K562 (cell line): Measurements from ENCODE around the gene NCOA1. TPM values are rescaled to one million over a fixed set of nuclear protein-coding genes. Genes with fewer than 3 reads are reported as not detected.

Source experiments
- BRD4 ChIP-seq: fragments of 200-600 bp; sonication (generic); IDR thresholded peaks from 2 replicates; pipeline ENCODE4 v1.6.1; 2017; ENCODE audit warnings: inconsistent platforms
- ELF4 ChIP-seq: fragments of 450-650 bp; formaldehyde crosslinking; IDR thresholded peaks from 2 replicates; pipeline ENCODE4 v1.4.0; 2022; ENCODE audit warnings: missing genetic modification characterization
- EP400 ChIP-seq: fragments of 450-650 bp; IDR thresholded peaks from 2 replicates; pipeline ENCODE4 v1.6.1; 2017; ENCODE audit warnings: antibody characterized with exemption, mild to moderate bottlenecking, moderate library complexity
- ETV6 ChIP-seq, 3 experiments: fragments of 150-350 bp in 1 of 3; sonication (generic) in 1 of 3; formaldehyde crosslinking in 1 of 3; IDR thresholded peaks; 2 replicates each; pipeline versions ENCODE4 v1.6.1 to v1.8.0; 2014 to 2022; ENCODE audit warnings: borderline replicate concordance in 2 of 3, low read depth in 2 of 3, antibody characterized with exemption in 1 of 3, low read length in 1 of 3, mild to moderate bottlenecking in 1 of 3, missing genetic modification reagents in 1 of 3
- GTF2F1 ChIP-seq: IDR thresholded peaks from 2 replicates; pipeline ENCODE4 v1.6.1; 2011; ENCODE audit warnings: low read depth, low read length, improper control_type of control experiment
- SNRNP70 ChIP-seq: fragments of 200-400 bp; formaldehyde crosslinking; optimal IDR thresholded peaks from 2 replicates; pipeline ENCODE3; 2017; ENCODE audit warnings: low read depth, low read length
- TAF1 ChIP-seq: IDR thresholded peaks from 2 replicates; pipeline ENCODE4 v1.6.1; 2011; ENCODE audit warnings: mild to moderate bottlenecking, low read length, moderate library complexity; ENCODE audit not compliant: insufficient read depth, control insufficient read depth, severe bottlenecking; ENCODE audit errors: extremely low read depth
- ZEB2 ChIP-seq: fragments of 450-650 bp; IDR thresholded peaks from 2 replicates; pipeline ENCODE4 v1.6.1; 2016
- ZNF766 ChIP-seq: fragments of 200-800 bp; sonication (Bioruptor generic); conservative IDR thresholded peaks from 2 replicates; pipeline ENCODE4 v1.6.1; 2016; ENCODE audit warnings: missing genetic modification characterization, missing compliant biosample characterization
- polyA plus RNA-seq, 8 experiments: library from polyadenylated mRNA; depleted of rRNA in 4 of 8; stranded (reverse) in 5 of 8; unstranded in 3 of 8; fragments of >200 nt; fragmentation: Nextera tagmentation in 2 of 8; fragmentation: Illumina TruSeq in 1 of 8; extraction: Ambion mirVana in 2 of 8; extraction: Trizol in 1 of 8; gene quantifications; 2 replicates each; pipeline versions ENCODE4 v1.2.1 to v1.2.3, GENCODE V29; 2011 to 2014; ENCODE audit warnings: inconsistent platforms in 1 of 8, missing spikeins in 1 of 8
- total RNA-seq, 7 experiments: library from RNA; depleted of rRNA in 6 of 7; stranded (reverse); fragments of >200 nt in 6 of 7; fragmentation: Illumina TruSeq in 2 of 7; extraction: Trizol in 2 of 7; gene quantifications; 2 replicates each; pipeline versions ENCODE4 v1.2.1 to v1.2.3, GENCODE V29; 2011 to 2021; ENCODE audit warnings: low replicate concordance in 1 of 7
- TF ChIP-seq, protein P1 (sequence below): fragments of 200-800 bp; sonication (Bioruptor generic); IDR thresholded peaks from 2 replicates; pipeline ENCODE4 v1.6.1; 2016; ENCODE audit warnings: missing genetic modification characterization, missing compliant biosample characterization
- TF ChIP-seq, protein P2 (sequence below): fragments of 450-650 bp; IDR thresholded peaks from 2 replicates; pipeline ENCODE4 v1.6.1; 2018; ENCODE audit not compliant: partially characterized antibody
- TF ChIP-seq, protein P3 (sequence below): fragments of 450-650 bp; IDR thresholded peaks from 2 replicates; pipeline ENCODE4 v1.6.1; 2016; ENCODE audit warnings: missing biosample characterization, missing genetic modification characterization

The NCOA1 gene
- total and polyA plus RNA-seq, 9 of the 15 experiments (the other 6 are each of a cell fraction or from before 2014, with no cell fraction given), result 4.9 to 25.7 (median 17.0) TPM

DNA sequence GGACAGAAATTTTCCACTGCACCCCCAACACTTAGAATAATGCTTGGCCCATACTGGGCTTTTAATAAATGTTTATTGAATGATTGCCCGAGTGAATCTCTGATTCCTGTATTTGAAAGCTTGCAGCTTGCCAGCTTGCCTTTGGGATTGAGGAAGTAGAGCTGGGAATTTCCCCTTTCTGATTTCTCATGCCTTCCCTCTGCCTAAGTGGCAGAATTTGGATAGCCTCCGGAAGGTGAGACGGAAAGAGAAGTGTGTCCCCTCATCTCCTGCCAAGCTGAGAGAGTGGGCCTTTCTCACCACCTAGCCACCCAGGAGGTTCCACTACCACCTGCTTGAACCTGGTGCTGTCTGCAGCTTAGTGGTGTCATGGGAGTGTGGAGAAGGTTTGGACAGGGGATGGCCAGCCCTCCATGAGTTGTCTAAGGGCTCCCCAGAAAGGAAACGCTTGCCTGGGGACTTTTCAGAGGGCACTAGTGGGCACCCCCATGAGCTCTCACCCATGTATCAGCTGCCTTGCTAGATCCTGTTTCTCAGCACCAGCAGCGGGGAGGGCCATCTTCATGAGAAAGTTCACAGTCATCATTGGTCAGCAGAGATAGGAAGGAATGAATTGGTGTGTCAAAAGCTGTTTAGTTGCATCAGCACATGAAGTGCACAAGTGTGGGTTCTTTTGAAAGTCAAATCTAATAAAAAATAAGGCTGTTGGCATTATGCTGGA lies 8.6 kb upstream of the NCOA1 start (continued):
- TF ChIP-seq ELF4 (CRISPR knock-in tag), result no peak
- TF ChIP-seq, protein P1, sequence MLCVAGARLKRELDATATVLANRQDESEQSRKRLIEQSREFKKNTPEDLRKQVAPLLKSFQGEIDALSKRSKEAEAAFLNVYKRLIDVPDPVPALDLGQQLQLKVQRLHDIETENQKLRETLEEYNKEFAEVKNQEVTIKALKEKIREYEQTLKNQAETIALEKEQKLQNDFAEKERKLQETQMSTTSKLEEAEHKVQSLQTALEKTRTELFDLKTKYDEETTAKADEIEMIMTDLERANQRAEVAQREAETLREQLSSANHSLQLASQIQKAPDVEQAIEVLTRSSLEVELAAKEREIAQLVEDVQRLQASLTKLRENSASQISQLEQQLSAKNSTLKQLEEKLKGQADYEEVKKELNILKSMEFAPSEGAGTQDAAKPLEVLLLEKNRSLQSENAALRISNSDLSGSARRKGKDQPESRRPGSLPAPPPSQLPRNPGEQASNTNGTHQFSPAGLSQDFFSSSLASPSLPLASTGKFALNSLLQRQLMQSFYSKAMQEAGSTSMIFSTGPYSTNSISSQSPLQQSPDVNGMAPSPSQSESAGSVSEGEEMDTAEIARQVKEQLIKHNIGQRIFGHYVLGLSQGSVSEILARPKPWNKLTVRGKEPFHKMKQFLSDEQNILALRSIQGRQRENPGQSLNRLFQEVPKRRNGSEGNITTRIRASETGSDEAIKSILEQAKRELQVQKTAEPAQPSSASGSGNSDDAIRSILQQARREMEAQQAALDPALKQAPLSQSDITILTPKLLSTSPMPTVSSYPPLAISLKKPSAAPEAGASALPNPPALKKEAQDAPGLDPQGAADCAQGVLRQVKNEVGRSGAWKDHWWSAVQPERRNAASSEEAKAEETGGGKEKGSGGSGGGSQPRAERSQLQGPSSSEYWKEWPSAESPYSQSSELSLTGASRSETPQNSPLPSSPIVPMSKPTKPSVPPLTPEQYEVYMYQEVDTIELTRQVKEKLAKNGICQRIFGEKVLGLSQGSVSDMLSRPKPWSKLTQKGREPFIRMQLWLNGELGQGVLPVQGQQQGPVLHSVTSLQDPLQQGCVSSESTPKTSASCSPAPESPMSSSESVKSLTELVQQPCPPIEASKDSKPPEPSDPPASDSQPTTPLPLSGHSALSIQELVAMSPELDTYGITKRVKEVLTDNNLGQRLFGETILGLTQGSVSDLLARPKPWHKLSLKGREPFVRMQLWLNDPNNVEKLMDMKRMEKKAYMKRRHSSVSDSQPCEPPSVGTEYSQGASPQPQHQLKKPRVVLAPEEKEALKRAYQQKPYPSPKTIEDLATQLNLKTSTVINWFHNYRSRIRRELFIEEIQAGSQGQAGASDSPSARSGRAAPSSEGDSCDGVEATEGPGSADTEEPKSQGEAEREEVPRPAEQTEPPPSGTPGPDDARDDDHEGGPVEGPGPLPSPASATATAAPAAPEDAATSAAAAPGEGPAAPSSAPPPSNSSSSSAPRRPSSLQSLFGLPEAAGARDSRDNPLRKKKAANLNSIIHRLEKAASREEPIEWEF (CRISPR knock-in tag), result no peak
- TF ChIP-seq SNRNP70, result no peak
- TF ChIP-seq EP400, result peak; percentile 81
- no peak for TF ChIP-seq ETV6 (IDR thresholded peaks at IDR 0.05; ENCODE audit: borderline replicate concordance in 1 of 2, low read depth in 2 of 2, low read length in 1 of 2)
- TF ChIP-seq ETV6 (CRISPR knock-in tag; IDR thresholded peaks at IDR 0.05; ENCODE audit: borderline replicate concordance), result no peak
- no peak for TF ChIP-seq TAF1
- TF ChIP-seq, protein P2, sequence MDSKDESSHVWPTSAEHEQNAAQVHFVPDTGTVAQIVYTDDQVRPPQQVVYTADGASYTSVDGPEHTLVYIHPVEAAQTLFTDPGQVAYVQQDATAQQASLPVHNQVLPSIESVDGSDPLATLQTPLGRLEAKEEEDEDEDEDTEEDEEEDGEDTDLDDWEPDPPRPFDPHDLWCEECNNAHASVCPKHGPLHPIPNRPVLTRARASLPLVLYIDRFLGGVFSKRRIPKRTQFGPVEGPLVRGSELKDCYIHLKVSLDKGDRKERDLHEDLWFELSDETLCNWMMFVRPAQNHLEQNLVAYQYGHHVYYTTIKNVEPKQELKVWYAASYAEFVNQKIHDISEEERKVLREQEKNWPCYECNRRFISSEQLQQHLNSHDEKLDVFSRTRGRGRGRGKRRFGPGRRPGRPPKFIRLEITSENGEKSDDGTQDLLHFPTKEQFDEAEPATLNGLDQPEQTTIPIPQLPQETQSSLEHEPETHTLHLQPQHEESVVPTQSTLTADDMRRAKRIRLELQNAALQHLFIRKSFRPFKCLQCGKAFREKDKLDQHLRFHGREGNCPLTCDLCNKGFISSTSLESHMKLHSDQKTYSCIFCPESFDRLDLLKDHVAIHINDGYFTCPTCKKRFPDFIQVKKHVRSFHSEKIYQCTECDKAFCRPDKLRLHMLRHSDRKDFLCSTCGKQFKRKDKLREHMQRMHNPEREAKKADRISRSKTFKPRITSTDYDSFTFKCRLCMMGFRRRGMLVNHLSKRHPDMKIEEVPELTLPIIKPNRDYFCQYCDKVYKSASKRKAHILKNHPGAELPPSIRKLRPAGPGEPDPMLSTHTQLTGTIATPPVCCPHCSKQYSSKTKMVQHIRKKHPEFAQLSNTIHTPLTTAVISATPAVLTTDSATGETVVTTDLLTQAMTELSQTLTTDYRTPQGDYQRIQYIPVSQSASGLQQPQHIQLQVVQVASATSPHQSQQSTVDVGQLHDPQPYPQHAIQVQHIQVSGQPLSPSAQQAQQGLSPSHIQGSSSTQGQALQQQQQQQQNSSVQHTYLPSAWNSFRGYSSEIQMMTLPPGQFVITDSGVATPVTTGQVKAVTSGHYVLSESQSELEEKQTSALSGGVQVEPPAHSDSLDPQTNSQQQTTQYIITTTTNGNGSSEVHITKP, result peak; percentile 28
- TF ChIP-seq GTF2F1, result no peak
- no peak for TF ChIP-seq BRD4
- TF ChIP-seq, protein P3, sequence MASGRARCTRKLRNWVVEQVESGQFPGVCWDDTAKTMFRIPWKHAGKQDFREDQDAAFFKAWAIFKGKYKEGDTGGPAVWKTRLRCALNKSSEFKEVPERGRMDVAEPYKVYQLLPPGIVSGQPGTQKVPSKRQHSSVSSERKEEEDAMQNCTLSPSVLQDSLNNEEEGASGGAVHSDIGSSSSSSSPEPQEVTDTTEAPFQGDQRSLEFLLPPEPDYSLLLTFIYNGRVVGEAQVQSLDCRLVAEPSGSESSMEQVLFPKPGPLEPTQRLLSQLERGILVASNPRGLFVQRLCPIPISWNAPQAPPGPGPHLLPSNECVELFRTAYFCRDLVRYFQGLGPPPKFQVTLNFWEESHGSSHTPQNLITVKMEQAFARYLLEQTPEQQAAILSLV (tag), result peak; percentile 23; the same call in 1 of the 2 replicates
- peak; percentile 58; the same call in 1 of the 2 replicates for TF ChIP-seq ZNF766 (CRISPR knock-in tag)
- no peak for TF ChIP-seq ZEB2
